Activated naive CD4-positive, alpha-beta T cell treated with Interleukin-2 at 50 U/mL for 16 hours (primary cell): Measurements from ENCODE around the gene FGD6.
"Not testable (repeated sequence)": the region's sequence is repeated elsewhere in the genome, so short reads cannot be mapped to it uniquely, and the experiment has no call there.

Source experiments
- DNase-seq: peaks from one replicate; pipeline ENCODE4 v3.0.0-alpha.2; 2020

Gene FGD6

GRCh38 chr12:95217377-95218149 is at the start of gene FGD6, which contains the start of gene VEZT:
Gene FGD6 (minus strand): TSS chr12:95217467. CDS start chr12:95217240, 227 bp downstream.
Gene VEZT (plus strand): TSS chr12:95217807. CDS start chr12:95217851, 44 bp downstream.
- peak; percentile 98 for DNase-seq

DNA sequence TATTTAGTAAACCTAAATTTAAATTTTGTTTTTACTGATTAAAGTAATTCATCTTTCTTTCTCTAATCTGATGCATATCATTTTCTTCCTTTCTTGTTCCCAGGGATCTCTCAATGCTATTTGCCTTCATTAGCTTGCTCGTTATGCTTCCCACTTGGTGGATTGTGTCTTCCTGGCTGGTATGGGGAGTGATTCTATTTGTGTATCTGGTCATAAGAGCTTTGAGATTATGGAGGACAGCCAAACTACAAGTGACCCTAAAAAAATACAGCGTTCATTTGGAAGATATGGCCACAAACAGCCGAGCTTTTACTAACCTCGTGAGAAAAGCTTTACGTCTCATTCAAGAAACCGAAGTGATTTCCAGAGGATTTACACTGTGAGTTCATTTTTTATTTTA is 49.0 kb upstream of the FGD6 start:
- DNase-seq = no peak

GRCh38 chr12:95265765-95266164 is 48.5 kb upstream of the FGD6 start:
- DNase-seq = no peak

- no peak for DNase-seq
These were observed 45.5 kb upstream of the FGD6 start for GRCh38 chr12:95262808-95263207.

DNA sequence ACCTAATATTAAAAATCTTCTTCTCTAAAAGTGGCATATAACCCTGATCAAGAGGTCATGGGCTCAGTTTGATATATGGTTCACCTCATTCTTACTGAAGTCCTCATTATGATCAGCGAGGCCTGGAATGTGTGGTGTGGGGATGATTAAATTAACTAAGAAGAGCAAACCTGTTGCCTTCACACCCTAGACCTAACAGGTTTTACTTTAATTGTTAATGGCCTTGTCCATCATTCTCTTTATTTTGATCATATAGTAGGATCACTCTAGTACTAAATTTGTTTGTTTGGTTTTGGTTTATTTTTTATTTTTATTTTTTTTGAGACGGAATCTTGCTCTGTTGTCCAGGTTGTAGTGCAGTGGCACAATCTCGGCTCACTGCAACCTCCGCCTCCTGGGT is 43.8 kb upstream of the FGD6 start:
- DNase-seq = no peak

DNA sequence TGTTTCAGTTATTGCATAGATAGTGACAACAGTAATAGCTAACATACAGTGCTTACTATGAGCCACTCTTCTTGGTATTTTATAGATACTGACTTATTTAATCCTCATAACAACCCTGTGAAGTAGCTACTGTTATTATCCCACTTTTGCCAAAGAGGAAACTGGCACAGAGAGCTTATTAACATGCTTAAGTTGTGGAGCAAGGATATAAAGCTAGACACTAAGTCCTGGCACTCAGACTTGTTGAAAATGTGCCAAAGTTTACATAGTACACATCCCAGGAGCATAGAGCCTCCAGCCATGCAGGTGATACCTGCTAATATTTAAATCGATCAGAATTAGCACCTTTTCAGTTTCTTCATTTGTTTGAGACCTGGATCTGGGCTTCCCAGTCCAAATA is 42.1 kb upstream of the FGD6 start:
- DNase-seq = no peak

GRCh38 chr12:95258803-95259202 is 41.5 kb upstream of the FGD6 start:
- DNase-seq = no peak

DNA sequence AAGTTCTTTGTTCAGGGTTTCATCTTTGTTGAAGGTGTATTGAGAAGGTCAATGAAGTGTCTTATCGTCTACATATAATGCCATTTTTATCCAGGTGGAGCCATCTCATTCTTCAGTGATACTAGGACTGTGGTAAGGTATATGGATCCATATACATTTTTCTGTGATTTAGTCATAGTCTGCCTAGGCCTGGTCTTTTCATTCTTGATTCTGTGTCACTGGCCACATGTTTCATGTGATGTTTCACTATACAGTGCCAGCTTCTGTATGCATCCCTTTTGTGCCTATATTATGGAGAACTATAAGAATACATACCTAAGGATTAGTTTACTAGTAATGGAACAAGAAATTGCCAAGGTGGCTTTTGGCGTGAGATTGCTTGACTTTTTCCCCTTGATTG is 40.9 kb upstream of the FGD6 start:
- no peak for DNase-seq

DNA sequence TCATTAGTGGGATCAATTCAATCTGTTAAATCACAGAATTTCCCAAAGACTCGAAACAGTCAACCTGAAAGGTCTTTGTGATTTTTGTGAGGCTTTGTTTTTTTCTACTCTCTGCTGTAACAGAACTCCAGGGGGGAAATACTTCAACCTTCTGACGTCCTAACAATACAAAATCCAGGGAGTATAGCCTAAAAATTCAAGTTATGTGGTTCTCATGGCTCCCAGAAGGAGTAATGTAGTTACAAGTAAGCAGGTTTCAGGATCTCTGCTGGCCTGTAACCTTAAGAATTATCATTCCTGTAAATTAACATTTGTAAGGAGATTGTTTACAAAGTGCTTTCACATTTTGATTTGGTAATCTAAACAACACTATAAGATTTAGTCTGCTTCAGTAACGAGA is 40.3 kb upstream of the FGD6 start:
- no peak for DNase-seq

DNA sequence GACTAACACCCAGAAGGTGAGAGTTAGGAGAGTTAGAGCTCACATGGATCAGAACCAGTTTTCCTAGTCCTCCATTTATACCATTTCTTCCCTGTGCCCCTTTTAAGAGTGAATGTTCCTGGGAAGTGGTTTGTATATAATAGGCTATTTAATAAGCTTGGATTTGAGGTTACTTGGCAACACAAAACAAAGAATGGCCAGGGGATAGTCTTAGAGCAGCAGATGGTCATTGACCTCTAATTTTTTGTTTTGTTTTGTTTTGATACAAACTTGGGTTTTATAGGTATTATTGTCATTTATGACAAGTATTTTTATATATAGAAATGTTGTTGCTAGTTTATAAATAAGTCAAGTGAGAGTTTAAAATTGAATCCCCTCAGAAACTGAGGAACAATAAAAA is 36.1 kb upstream of the FGD6 start:
- DNase-seq = no peak

DNA sequence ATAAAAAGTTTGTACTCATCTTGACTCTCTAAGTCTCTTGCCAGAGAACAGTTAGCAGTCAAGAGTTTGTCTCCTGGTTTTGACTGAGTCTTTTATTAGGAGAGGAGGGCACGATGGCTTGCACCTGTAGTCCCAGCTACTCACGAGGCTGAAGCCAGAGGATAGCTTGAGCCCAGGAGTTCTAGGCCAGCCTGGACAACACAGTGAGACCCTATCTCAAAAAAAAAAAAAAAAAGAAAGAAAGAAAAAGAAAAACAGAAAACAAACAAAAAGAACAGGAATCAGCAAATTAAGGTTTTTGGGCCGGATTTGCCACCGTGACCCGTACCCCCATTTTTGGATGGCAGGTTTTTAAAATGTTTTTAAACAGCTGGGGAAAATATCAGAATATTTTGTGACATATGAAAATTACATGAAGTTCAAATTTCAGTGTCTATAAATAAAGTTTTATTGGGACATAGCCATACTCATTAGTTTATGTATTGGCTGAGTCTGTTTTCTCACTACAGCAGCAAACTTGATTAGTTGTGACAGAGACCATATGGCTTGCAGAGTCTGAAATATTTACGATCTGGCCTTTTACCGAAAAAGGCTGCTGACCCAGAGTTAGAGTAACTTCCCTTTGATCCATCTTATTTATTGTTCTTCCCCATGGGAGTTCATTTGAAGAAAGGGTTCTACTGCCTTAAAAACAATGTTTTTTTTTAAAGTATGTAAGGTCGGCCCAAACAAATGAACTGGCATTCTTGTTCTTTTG is 31.5 kb upstream of the FGD6 start:
- no peak for DNase-seq

DNA sequence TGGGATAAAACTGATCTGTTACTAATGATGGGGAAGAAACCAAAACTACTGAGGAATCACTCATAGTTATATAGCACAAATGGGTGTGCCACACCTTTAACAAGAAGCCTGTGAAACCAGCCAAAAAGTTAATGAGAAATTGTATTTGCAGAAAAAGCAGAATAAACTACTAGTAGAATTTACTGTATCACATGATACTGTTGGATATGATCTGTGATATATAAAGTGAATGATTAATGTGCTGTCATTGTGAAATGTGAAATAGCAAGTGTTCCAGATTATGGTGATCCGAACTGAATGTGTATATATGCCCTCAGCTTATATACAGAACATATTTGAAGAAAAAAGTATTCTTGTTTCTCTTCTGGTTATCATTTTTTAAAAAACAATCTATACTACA is 30.8 kb upstream of the FGD6 start:
- DNase-seq = no peak

DNA sequence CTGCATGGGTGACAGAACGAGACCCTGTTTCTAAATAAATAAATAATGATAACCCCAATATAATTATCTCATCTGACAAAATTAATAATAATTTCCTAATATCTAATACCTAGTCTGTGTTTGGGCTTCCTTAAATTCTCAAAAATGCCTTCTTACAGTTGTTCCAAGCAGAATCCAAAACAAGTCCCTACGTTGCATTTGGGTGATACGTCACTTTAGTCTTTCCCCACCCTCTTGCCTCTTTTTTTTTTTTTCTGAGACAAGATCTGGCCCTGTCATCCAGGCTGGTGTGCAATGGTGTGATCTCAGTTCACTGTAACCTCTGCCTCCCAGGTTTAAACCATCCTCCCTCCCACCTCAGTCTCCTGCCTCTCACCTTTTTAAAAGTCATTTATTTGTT is 27.1 kb upstream of the FGD6 start:
- no peak for DNase-seq

- no peak for DNase-seq
These were observed 26.4 kb upstream of the FGD6 start for GRCh38 chr12:95243497-95244183.

DNA sequence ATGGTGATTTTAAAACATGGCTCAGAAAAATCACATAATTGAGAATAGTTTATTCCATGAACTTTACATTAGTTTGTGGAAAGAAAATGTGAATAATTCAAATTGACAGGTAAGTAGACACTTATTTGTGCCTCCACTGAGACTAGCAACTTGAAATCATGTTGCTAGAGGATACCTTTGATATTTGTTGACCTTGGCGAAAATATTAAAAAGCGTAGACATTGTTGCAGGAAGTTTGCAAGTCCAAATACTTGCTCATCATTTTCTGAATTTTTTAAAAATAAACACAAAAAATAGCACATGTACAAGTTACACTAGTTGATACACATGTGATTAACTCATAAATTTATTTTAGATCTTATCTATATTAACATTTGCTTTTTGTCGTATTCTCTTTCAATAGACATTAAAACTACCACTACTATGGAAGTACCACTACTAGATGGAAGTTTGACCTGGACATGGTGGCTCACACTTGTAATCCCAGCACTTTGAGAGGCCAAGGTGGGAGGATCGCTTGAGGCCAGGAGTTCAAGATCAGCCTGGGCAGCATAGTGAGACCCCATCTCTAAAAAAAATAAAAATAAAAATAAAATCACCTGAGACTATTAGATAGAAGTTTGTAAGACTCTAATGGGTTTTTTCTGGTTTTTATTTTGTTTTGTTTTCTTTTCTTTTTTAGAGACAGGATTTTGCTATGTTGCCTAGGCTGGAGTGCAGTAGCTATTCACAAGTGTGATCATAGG is 24.7 kb upstream of the FGD6 start:
- no peak for DNase-seq

GRCh38 chr12:95241138-95241537 is 23.9 kb upstream of the FGD6 start:
- DNase-seq = not testable (repeated sequence)

DNA sequence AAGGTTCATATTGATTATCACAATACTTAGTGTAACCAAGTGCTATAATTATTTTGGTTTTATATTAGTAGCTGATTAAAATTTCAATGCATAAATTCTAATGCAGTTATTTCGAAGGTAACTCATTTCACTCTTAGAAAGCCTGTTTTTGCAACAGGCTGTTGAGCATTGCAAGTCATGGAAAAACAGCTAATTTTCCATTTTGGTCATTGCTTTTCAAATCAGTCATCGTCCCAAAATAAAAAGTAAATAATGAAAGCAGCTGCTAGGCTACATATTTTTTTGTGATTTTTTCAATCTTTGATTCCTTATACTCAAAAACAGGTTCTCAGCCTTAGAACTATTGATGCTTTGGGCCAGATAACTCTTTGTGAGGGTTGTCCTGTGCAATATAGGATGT is 23.3 kb upstream of the FGD6 start:
- DNase-seq = no peak

DNA sequence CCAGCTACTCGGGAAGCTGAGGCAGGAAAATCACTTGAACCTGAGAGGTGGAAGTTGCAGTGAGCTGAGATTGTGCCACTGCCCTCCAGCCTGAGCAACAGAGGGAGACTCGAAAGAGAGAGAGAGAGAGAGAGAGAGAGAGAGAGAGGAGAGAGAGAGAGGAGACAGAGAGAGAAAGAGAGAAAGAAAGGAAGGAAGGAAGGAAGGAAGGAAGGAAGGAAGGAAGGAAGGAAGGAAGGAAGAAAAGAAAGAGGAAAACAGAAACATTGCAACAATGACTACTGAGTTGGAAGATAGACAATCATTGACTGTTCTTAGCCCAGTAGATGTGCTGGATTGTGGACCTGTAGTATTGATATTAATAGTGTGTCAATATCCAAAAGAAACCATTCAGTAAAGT is 22.6 kb upstream of the FGD6 start:
- DNase-seq = not testable (repeated sequence)

DNA sequence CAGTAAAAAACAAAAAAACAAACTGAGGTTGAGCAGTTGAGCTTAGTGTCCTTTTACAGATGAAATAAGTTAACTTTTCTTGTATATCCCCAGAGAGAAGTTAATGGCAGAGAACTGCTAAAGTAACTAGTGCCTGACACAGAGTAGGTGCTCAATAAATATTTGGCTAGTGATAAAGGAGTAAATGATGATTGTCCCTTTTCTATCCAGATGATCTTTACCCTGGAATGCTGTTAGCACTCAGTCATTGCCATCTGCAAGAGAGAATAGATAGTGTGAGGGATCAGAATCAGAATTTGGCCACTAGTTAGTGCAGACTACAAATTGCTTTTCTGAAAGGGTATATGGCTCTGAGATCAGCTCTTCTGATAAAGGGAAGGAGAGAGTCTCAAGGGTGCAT is 21.9 kb upstream of the FGD6 start:
- DNase-seq = no peak

DNA sequence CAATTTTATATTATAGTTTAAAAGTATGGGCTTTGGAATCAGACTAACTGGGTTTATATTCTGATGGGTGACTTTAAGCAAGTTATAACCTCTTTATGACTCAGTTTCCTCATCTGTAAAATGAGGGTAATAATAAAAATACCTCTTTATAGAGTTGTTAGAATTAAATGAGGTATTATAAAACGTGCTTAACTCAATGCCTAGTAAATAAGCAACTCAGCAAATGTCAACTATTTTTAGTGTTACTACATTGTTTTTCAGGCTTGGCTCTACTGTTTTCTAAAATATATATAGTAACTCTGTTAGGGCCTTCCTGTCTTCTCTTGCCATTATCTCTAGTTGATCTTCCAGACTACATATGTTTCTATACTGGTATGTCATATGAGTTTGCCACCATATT is 20.9 kb upstream of the FGD6 start:
- no peak for DNase-seq

GRCh38 chr12:95237315-95237714 is 20.0 kb upstream of the FGD6 start:
- no peak for DNase-seq

- DNase-seq = not testable (repeated sequence)
These were observed 18.4 kb upstream of the FGD6 start for GRCh38 chr12:95235621-95236020.

DNA sequence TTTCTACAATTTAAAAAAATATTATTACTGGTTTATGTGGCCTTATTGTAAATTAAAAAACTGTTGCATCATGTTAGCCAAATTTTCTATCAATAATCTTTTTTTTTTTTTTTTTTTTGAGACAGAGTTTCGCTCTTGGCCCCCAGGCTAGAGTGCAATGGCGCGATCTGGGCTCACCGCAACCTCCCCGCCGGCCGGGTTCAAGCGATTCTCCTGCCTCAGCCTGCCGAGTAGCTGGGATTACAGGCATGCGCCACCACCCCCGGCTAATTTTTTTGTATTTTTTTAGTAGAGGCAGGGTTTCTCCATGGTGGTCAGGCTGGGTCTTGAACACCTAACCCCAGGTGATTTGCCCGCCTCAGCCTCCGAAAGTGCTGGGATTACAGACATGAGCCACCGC is 16.9 kb upstream of the FGD6 start:
- not testable (repeated sequence) for DNase-seq
